HEK293 (cell line): ENCODE measurements around the gene PTCSC3.

ENCODE experiments used
- CTCF ChIA-PET: fragments of 350-600 bp; formaldehyde crosslinking; extraction: SDS; loops from one replicate; lab custom pipeline; 2021; ENCODE audit warnings: antibody characterized with exemption; lab: Yijun Ruan, JAX
- POLR2A ChIA-PET: fragments of 300-600 bp; formaldehyde crosslinking; extraction: SDS; loops from one replicate; lab custom pipeline; 2020; ENCODE audit warnings: antibody characterized with exemption, inconsistent platforms; lab: Yijun Ruan, JAX
- H3K27ac ChIP-seq: fragments of 200-500 bp; sonication (Bioruptor generic); 2 replicates; pipeline ENCODE4 v1.5.1; 2014; ENCODE audit warnings: low read depth, low read length, control low read depth, inconsistent platforms; ENCODE audit errors: extremely low read depth
- H3K36me3 ChIP-seq, 2 experiments: fragments of 200-500 bp in 1 of 2; sonication (Bioruptor generic) in 1 of 2; 1 replicate in 1 of 2; 2 replicates in 1 of 2; pipeline ENCODE4 v1.5.1; 2014 to 2017; ENCODE audit warnings: inconsistent platforms in 2 of 2, low read length in 2 of 2; ENCODE audit not compliant: control insufficient read depth in 2 of 2, insufficient read depth in 1 of 2
- H3K4me1 ChIP-seq: fragments of 200-500 bp; sonication (Bioruptor generic); 2 replicates; pipeline ENCODE4 v1.5.1; 2014; ENCODE audit warnings: mild to moderate bottlenecking, low read length, inconsistent platforms; ENCODE audit not compliant: control insufficient read depth, insufficient read depth
- H3K4me3 ChIP-seq: 2 replicates; pipeline ENCODE4 v1.5.1; 2011; ENCODE audit warnings: low read depth, mild to moderate bottlenecking, control low read depth, low read length, moderate library complexity
- H3K9me3 ChIP-seq: fragments of 200-500 bp; sonication (Bioruptor generic); 2 replicates; pipeline ENCODE4 v1.5.1; 2014; ENCODE audit warnings: low read depth, low read length, inconsistent platforms; ENCODE audit not compliant: control insufficient read depth, insufficient read depth
- YY2 ChIP-seq: fragments of 450-650 bp; formaldehyde crosslinking; IDR thresholded peaks from 2 replicates; pipeline ENCODE4 v1.5.1; 2016; ENCODE audit warnings: missing biosample characterization, missing genetic modification characterization
- ZNF202 ChIP-seq: fragments of 450-650 bp; formaldehyde crosslinking; IDR thresholded peaks from 2 replicates; pipeline ENCODE4 v1.5.1; 2016; ENCODE audit warnings: missing biosample characterization, missing genetic modification characterization, borderline replicate concordance
- ZNF214 ChIP-seq: fragments of 450-650 bp; formaldehyde crosslinking; IDR thresholded peaks from 2 replicates; pipeline ENCODE4 v1.5.1; 2017; ENCODE audit warnings: missing biosample characterization, mild to moderate bottlenecking, missing genetic modification characterization, borderline replicate concordance
- ZNF324 ChIP-seq: fragments of 450-650 bp; formaldehyde crosslinking; IDR thresholded peaks from 2 replicates; pipeline ENCODE4 v1.5.1; 2016; ENCODE audit warnings: missing biosample characterization, missing genetic modification characterization
- ZNF621 ChIP-seq: fragments of 450-650 bp; formaldehyde crosslinking; IDR thresholded peaks from 2 replicates; pipeline ENCODE4 v1.5.1; 2017; ENCODE audit warnings: missing biosample characterization, missing genetic modification characterization
- ZNF629 ChIP-seq: fragments of 450-650 bp; formaldehyde crosslinking; IDR thresholded peaks from 2 replicates; pipeline ENCODE4 v1.5.1; 2017; ENCODE audit warnings: missing biosample characterization, missing genetic modification characterization
- ZNF660 ChIP-seq: fragments of 450-650 bp; IDR thresholded peaks from 2 replicates; pipeline ENCODE4 v1.5.1; 2018; ENCODE audit warnings: missing biosample characterization, mild to moderate bottlenecking, missing genetic modification characterization
- TF ChIP-seq, protein P1 (sequence below): fragments of 450-650 bp; formaldehyde crosslinking; IDR thresholded peaks from 2 replicates; pipeline ENCODE4 v1.5.1; 2016; ENCODE audit warnings: missing biosample characterization, missing genetic modification characterization
- TF ChIP-seq, protein P2 (sequence below): fragments of 450-650 bp; formaldehyde crosslinking; IDR thresholded peaks from 2 replicates; pipeline ENCODE4 v1.5.1; 2016; ENCODE audit warnings: missing biosample characterization, missing genetic modification characterization
- TF ChIP-seq, protein P3 (sequence below): fragments of 450-650 bp; formaldehyde crosslinking; IDR thresholded peaks from 2 replicates; pipeline ENCODE4 v1.5.1; 2016; ENCODE audit warnings: missing biosample characterization, missing genetic modification characterization
- TF ChIP-seq, protein P4 (sequence below): fragments of 450-650 bp; formaldehyde crosslinking; IDR thresholded peaks from 2 replicates; pipeline ENCODE4 v1.5.1; 2017; ENCODE audit warnings: missing biosample characterization, missing genetic modification characterization
- TF ChIP-seq, protein P5 (sequence below): fragments of 450-650 bp; formaldehyde crosslinking; IDR thresholded peaks from 2 replicates; pipeline ENCODE4 v1.5.1; 2016; ENCODE audit warnings: missing biosample characterization, missing genetic modification characterization, borderline replicate concordance
- TF ChIP-seq, protein P6 (sequence below): fragments of 450-650 bp; IDR thresholded peaks from 2 replicates; pipeline ENCODE4 v1.5.1; 2018; ENCODE audit warnings: missing biosample characterization, mild to moderate bottlenecking, missing genetic modification characterization

The PTCSC3 gene

DNA sequence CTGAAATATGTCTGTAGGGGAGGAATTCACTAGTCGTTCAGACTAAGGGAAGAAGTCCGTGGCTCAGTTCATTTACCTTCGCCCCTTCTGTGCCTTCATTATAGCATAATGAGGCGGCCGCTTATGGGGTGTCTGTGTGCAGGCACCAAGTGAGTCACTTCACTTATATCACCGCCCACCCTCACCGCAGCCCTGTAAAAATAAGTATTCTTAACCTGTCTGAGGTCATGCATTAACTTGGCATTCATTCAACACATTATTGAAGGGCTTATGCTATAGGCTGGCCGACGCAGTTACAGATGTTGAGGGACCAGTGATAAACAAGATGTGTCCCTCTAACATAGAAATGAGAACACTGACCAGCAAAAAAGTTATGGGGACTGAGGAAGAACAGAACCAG lies 47.7 kb upstream of the PTCSC3 start:
- POLR2A ChIA-PET = no interaction called here
- H3K4me3 ChIP-seq = no peak overlapping the region
- no peak for TF ChIP-seq YY2 (tag by site-specific recombination)
- TF ChIP-seq, protein P1, sequence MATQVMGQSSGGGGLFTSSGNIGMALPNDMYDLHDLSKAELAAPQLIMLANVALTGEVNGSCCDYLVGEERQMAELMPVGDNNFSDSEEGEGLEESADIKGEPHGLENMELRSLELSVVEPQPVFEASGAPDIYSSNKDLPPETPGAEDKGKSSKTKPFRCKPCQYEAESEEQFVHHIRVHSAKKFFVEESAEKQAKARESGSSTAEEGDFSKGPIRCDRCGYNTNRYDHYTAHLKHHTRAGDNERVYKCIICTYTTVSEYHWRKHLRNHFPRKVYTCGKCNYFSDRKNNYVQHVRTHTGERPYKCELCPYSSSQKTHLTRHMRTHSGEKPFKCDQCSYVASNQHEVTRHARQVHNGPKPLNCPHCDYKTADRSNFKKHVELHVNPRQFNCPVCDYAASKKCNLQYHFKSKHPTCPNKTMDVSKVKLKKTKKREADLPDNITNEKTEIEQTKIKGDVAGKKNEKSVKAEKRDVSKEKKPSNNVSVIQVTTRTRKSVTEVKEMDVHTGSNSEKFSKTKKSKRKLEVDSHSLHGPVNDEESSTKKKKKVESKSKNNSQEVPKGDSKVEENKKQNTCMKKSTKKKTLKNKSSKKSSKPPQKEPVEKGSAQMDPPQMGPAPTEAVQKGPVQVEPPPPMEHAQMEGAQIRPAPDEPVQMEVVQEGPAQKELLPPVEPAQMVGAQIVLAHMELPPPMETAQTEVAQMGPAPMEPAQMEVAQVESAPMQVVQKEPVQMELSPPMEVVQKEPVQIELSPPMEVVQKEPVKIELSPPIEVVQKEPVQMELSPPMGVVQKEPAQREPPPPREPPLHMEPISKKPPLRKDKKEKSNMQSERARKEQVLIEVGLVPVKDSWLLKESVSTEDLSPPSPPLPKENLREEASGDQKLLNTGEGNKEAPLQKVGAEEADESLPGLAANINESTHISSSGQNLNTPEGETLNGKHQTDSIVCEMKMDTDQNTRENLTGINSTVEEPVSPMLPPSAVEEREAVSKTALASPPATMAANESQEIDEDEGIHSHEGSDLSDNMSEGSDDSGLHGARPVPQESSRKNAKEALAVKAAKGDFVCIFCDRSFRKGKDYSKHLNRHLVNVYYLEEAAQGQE (tag by site-specific recombination) = no peak
- TF ChIP-seq, protein P2, sequence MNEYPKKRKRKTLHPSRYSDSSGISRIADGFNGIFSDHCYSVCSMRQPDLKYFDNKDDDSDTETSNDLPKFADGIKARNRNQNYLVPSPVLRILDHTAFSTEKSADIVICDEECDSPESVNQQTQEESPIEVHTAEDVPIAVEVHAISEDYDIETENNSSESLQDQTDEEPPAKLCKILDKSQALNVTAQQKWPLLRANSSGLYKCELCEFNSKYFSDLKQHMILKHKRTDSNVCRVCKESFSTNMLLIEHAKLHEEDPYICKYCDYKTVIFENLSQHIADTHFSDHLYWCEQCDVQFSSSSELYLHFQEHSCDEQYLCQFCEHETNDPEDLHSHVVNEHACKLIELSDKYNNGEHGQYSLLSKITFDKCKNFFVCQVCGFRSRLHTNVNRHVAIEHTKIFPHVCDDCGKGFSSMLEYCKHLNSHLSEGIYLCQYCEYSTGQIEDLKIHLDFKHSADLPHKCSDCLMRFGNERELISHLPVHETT (tag by site-specific recombination) = no peak
- TF ChIP-seq, protein P3, sequence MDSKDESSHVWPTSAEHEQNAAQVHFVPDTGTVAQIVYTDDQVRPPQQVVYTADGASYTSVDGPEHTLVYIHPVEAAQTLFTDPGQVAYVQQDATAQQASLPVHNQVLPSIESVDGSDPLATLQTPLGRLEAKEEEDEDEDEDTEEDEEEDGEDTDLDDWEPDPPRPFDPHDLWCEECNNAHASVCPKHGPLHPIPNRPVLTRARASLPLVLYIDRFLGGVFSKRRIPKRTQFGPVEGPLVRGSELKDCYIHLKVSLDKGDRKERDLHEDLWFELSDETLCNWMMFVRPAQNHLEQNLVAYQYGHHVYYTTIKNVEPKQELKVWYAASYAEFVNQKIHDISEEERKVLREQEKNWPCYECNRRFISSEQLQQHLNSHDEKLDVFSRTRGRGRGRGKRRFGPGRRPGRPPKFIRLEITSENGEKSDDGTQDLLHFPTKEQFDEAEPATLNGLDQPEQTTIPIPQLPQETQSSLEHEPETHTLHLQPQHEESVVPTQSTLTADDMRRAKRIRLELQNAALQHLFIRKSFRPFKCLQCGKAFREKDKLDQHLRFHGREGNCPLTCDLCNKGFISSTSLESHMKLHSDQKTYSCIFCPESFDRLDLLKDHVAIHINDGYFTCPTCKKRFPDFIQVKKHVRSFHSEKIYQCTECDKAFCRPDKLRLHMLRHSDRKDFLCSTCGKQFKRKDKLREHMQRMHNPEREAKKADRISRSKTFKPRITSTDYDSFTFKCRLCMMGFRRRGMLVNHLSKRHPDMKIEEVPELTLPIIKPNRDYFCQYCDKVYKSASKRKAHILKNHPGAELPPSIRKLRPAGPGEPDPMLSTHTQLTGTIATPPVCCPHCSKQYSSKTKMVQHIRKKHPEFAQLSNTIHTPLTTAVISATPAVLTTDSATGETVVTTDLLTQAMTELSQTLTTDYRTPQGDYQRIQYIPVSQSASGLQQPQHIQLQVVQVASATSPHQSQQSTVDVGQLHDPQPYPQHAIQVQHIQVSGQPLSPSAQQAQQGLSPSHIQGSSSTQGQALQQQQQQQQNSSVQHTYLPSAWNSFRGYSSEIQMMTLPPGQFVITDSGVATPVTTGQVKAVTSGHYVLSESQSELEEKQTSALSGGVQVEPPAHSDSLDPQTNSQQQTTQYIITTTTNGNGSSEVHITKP (tag by site-specific recombination) = peak; percentile 23; the same call in 1 of the 2 replicates
- TF ChIP-seq ZNF660 (tag by site-specific recombination) = no peak
- no peak for TF ChIP-seq ZNF629 (tag by site-specific recombination)
- TF ChIP-seq ZNF621 (tag by site-specific recombination) = no peak
- TF ChIP-seq ZNF202 (tag by site-specific recombination) = no peak
- TF ChIP-seq, protein P4, sequence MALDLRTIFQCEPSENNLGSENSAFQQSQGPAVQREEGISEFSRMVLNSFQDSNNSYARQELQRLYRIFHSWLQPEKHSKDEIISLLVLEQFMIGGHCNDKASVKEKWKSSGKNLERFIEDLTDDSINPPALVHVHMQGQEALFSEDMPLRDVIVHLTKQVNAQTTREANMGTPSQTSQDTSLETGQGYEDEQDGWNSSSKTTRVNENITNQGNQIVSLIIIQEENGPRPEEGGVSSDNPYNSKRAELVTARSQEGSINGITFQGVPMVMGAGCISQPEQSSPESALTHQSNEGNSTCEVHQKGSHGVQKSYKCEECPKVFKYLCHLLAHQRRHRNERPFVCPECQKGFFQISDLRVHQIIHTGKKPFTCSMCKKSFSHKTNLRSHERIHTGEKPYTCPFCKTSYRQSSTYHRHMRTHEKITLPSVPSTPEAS (tag by site-specific recombination) = no peak
- no peak overlapping the region for H3K27ac ChIP-seq
- no peaks in the 10 kb centered on the region for H3K36me3 ChIP-seq
- CTCF ChIA-PET = no interaction called here
- H3K9me3 ChIP-seq = no peaks in the 10 kb centered on the region
- peaks cover 2% of the 10 kb centered on the region; the same call in 1 of the 2 replicates for H3K4me1 ChIP-seq

DNA sequence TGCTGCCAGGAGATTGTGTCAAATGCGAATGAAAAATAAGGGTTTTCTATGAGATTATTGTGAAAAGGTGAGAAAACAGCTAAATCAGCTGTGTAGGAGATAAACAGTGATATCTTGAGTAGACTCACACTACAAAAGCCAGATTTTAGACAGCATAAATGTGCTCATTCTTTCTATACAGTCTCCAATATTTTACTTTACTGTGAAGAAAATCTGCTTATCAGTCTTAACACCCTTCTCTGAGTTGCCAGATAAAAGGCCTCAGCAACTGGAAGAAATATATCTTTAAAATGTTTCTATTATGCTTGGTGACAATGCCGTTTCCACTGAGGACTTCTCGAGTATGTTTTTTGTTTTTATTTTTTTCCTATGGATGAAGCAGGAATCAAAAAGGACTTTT lies 47.0 kb upstream of the PTCSC3 start:
- peaks cover 2% of the 10 kb centered on the region; the same call in 1 of the 2 replicates for H3K4me1 ChIP-seq
- no peaks in the 10 kb centered on the region for H3K9me3 ChIP-seq
- ChIA-PET CTCF (interaction anchor here (1.5 kb wide), 1 partner anchor 17 kb away, joined by 4 read pairs; no protein-coding TSS in a partner anchor), POLR2A (no interaction called here)
- H3K36me3 ChIP-seq = no peaks in the 10 kb centered on the region
- H3K27ac ChIP-seq = no peak overlapping the region
- no peak overlapping the region for H3K4me3 ChIP-seq
- no peak for TF ChIP-seq ZNF324 (tag by site-specific recombination)
- TF ChIP-seq ZNF214 (tag by site-specific recombination) = no peak
- TF ChIP-seq, protein P1 (tag by site-specific recombination) = no peak
- TF ChIP-seq, protein P5, sequence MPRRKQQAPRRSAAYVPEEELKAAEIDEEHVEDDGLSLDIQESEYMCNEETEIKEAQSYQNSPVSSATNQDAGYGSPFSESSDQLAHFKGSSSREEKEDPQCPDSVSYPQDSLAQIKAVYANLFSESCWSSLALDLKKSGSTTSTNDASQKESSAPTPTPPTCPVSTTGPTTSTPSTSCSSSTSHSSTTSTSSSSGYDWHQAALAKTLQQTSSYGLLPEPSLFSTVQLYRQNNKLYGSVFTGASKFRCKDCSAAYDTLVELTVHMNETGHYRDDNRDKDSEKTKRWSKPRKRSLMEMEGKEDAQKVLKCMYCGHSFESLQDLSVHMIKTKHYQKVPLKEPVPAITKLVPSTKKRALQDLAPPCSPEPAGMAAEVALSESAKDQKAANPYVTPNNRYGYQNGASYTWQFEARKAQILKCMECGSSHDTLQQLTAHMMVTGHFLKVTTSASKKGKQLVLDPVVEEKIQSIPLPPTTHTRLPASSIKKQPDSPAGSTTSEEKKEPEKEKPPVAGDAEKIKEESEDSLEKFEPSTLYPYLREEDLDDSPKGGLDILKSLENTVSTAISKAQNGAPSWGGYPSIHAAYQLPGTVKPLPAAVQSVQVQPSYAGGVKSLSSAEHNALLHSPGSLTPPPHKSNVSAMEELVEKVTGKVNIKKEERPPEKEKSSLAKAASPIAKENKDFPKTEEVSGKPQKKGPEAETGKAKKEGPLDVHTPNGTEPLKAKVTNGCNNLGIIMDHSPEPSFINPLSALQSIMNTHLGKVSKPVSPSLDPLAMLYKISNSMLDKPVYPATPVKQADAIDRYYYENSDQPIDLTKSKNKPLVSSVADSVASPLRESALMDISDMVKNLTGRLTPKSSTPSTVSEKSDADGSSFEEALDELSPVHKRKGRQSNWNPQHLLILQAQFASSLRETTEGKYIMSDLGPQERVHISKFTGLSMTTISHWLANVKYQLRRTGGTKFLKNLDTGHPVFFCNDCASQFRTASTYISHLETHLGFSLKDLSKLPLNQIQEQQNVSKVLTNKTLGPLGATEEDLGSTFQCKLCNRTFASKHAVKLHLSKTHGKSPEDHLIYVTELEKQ (tag by site-specific recombination) = no peak
- TF ChIP-seq, protein P6, sequence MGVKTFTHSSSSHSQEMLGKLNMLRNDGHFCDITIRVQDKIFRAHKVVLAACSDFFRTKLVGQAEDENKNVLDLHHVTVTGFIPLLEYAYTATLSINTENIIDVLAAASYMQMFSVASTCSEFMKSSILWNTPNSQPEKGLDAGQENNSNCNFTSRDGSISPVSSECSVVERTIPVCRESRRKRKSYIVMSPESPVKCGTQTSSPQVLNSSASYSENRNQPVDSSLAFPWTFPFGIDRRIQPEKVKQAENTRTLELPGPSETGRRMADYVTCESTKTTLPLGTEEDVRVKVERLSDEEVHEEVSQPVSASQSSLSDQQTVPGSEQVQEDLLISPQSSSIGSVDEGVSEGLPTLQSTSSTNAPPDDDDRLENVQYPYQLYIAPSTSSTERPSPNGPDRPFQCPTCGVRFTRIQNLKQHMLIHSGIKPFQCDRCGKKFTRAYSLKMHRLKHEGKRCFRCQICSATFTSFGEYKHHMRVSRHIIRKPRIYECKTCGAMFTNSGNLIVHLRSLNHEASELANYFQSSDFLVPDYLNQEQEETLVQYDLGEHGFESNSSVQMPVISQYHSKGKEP (tag by site-specific recombination) = no peak
